Fibroblast of the aortic adventitia (primary cell): ENCODE data around the gene ZBTB7A. TPM values are rescaled to one million over a fixed set of nuclear protein-coding genes. Genes with fewer than 3 reads are reported as not detected.

Source experiments
- DNase-seq: peaks from one replicate; pipeline ENCODE4 v3.0.0-alpha.2; 2010; ENCODE audit warnings: low read depth
- H3K4me3 ChIP-seq: 2 replicates; pipeline ENCODE4 v1.5.1; 2011; ENCODE audit warnings: low read depth, mild to moderate bottlenecking, control low read depth, low read length, moderate library complexity
- total RNA-seq: library from RNA; depleted of rRNA; stranded (reverse); fragments of >200 nt; gene quantifications from 2 replicates; pipeline ENCODE4 v1.2.3, GENCODE V29; 2012; ENCODE audit warnings: low replicate concordance
- TF ChIP-seq, protein P1 (sequence below): IDR thresholded peaks from 2 replicates; pipeline ENCODE4 v1.5.1; 2011; ENCODE audit warnings: mild to moderate bottlenecking, low read length, control low read depth, inconsistent platforms; ENCODE audit not compliant: insufficient read depth

The ZBTB7A gene
- total RNA-seq, 1 donor = 31.6 TPM

DNA sequence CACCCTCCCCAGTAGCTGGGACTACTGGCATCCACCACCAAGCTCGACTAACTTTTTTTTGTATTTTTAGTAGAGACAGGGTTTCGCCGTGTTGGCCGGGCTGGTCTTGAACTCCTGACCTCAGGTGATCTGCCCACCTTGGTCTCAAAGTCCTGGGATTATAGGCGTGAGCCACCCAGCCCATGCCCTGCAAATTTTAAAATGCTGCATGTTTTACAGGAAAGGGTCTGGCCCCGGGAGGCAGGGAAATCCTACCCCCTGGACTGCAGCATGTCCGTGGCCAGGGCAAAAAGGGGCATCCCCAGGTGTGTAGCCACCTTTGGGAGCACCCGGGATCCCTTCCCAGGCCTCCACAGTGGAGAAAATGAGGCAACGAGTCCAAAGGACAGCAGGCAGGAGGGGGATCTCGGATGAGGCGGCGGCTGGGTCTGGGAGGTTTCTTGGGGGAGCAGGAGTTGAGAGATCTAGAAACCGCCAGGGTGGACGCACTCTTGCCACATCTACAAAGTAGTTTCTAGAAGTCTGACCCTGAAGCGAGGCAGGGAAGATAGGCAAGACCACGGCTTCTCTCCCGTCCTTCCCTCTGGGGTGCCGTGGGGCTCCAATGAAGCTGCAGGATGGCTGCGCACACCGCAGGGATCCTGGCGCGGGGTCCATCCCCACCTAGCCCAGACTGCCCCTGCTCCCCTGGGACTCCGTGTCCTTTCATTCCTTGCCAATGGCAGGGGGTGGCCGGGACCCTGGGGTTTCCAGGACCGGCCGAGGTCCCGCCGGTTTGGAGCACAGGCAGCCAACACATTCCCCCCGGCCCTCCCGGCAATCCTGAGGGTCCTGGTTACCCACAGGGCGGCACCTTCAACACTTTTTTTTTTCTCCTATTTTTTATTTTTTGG, 21.3 kb upstream of the ZBTB7A start:
- no peak for DNase-seq
- H3K4me3 ChIP-seq = no peak overlapping the region
- TF ChIP-seq, protein P1, sequence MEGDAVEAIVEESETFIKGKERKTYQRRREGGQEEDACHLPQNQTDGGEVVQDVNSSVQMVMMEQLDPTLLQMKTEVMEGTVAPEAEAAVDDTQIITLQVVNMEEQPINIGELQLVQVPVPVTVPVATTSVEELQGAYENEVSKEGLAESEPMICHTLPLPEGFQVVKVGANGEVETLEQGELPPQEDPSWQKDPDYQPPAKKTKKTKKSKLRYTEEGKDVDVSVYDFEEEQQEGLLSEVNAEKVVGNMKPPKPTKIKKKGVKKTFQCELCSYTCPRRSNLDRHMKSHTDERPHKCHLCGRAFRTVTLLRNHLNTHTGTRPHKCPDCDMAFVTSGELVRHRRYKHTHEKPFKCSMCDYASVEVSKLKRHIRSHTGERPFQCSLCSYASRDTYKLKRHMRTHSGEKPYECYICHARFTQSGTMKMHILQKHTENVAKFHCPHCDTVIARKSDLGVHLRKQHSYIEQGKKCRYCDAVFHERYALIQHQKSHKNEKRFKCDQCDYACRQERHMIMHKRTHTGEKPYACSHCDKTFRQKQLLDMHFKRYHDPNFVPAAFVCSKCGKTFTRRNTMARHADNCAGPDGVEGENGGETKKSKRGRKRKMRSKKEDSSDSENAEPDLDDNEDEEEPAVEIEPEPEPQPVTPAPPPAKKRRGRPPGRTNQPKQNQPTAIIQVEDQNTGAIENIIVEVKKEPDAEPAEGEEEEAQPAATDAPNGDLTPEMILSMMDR = no peak

GRCh38 chr19:4086411-4086867, 19.7 kb upstream of the ZBTB7A start:
- DNase-seq = no peak
- H3K4me3 ChIP-seq = no peak overlapping the region
- TF ChIP-seq, protein P1 = no peak

DNA sequence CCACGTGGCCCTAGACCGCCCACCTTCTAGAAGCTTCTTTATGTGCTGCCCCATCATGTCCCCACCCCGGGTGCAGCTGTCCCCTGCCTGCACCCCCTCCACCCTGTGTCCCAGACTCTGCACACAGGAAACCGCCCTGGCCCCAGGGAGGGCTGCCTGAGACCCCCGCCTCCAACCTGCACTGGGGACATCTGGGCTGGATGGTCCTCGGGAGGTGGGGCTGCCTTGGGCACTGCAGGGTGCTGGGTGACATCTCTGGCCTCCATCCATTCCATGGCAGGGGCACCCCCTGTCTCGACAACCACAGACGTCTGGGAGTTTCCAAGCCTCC, 17.8 kb upstream of the ZBTB7A start:
- DNase-seq = no peak
- H3K4me3 ChIP-seq = no peak overlapping the region
- TF ChIP-seq, protein P1 = no peak

DNA sequence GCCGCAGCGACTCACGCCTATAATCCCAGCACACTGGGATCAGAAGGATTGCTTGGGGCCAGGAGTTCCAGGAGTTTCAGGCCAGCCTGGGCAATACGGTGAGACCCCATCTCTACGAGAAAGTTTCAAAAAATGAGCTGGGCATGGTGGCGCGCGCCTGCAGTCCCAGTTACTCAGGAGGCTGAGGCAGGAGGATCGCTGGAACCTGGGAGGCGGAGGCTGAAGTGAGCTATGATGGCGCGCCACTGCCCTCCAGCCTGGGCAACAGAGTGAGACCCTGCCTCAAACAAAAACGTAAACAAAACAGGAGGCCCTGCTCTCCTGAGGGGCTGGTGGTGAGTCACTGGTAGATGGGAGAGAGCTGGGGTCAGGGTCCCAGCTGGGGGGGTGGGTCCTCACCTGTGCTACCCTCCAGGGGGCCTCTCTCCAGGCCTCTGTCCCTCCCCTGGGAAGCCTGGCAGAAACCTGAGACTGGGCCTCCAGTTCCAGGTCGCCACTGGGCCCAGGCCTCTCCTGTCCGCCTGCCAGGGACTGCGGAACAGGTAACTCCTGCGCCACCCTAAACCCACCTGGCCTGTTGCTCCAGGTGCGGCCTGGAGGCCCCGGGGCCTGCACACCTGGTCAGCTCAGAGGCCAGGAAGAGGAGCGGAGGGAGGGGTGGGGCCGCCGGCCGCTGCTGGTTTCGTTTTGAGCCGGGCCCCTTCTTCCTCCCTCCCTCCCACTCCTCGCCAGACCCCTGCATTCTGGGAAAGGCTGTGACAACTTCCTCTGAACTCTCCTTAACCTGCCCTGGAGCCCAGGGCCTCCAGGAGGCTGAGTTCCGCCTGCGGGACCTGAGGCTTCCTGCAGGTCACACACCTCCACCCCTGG, 17.2 kb upstream of the ZBTB7A start:
- TF ChIP-seq, protein P1 = no peak
- no peak overlapping the region for H3K4me3 ChIP-seq
- no peak for DNase-seq

DNA sequence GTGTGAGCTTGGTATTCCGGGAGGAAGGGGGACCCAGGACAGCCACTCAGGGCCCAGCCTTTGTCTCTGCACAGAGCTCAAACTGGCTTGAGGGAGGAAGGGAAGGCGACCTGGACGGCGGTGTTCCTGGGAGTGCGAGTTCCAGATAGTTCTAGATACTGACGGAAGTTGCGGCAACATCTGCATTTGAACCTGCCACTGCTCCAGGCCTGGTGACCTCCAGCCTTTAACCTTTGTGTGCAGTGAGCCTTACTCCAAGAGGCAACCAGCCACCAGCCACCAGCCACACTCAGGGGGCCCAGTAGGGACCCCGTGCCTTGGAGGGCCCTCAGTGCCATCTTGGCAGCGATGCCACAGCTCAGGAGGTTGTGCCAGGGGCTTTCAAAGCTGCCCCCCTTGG, 15.5 kb upstream of the ZBTB7A start:
- H3K4me3 ChIP-seq = no peak overlapping the region
- no peak for DNase-seq
- TF ChIP-seq, protein P1 = no peak

DNA sequence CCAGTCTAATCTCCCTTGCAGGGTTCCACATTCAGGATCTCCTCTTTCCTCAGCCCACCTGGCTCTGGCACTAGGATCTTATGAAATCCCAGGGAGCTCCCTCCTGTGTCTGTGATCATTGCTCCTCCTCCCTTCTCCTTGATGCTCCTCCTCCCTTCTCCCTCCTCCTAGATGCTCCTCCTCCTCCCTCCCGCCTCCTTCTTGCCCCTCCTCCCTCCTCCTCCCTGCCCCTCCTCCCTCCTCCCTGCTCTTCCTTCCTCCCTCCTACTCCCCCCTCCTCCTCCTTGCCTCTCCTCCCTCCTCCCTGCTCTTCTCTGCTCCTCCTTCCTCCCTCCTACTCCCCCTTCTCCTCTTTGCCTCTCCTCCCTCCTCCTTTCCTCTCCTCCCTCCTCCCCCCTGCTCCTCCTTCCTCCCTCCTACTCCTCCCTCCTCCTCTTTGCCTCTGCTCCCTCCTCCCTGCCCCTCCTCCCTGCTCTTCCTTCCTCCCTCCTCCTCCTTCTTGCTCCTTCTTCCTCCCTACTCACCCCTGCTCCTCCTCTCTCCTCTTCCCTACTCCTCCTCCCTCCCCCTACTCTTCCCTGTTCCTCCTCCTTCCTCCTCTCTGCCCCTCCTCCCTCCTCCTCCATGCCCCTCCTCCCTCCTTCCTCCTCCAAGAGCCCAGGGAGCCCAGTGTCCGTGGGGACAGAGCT, 14.9 kb upstream of the ZBTB7A start:
- H3K4me3 ChIP-seq = no peak overlapping the region
- TF ChIP-seq, protein P1 = no peak
- DNase-seq = no peak
